ENCODE measurements around the gene OPCML.

OPCML gene

GRCh38 chr11:132712466-132712865 is 819.8 kb downstream of the OPCML start:
- H3K9me3 ChIP-seq, result no peaks in the 10 kb centered on the region
- no peak overlapping the region for H3K4me3 ChIP-seq (ENCODE audit: low read depth in 1 of 2, low read length in 1 of 2)
- no peaks in the 10 kb centered on the region for H3K36me3 ChIP-seq
- no peak for TF ChIP-seq CTCF (IDR thresholded peaks at IDR 0.05)
- no peak overlapping the region for H3K27ac ChIP-seq
- H3K27me3 ChIP-seq, result no peaks in the 10 kb centered on the region
- no peaks in the 10 kb centered on the region for H3K4me1 ChIP-seq (ENCODE audit: control insufficient read depth in 1 of 2, insufficient read depth in 1 of 2, low read depth in 1 of 2, low read length in 1 of 2)

- no peak for TF ChIP-seq CTCF (IDR thresholded peaks at IDR 0.05)
- Histone ChIP-seq H3K27me3 (no peaks in the 10 kb centered on the region), H3K9me3 (no peaks in the 10 kb centered on the region), H3K4me3 (ENCODE audit: low read depth in 1 of 2, low read length in 1 of 2) (no peak overlapping the region), H3K36me3 (no peaks in the 10 kb centered on the region), H3K27ac (no peak overlapping the region), H3K4me1 (ENCODE audit: control insufficient read depth in 1 of 2, insufficient read depth in 1 of 2, low read depth in 1 of 2, low read length in 1 of 2) (no peaks in the 10 kb centered on the region)
Observed at GRCh38 chr11:132704781-132705375, 827.4 kb downstream of the OPCML start.

GRCh38 chr11:132692891-132693290 is 839.4 kb downstream of the OPCML start:
- H3K36me3 ChIP-seq, result no peaks in the 10 kb centered on the region
- TF ChIP-seq CTCF (IDR thresholded peaks at IDR 0.05), result no peak
- no peaks in the 10 kb centered on the region for H3K9me3 ChIP-seq
- H3K4me1 ChIP-seq (ENCODE audit: control insufficient read depth in 1 of 2, insufficient read depth in 1 of 2, low read depth in 1 of 2, low read length in 1 of 2), result no peaks in the 10 kb centered on the region
- no peaks in the 10 kb centered on the region for H3K27me3 ChIP-seq
- H3K27ac ChIP-seq, result no peak overlapping the region
- H3K4me3 ChIP-seq (ENCODE audit: low read depth in 1 of 2, low read length in 1 of 2), result no peak overlapping the region

GRCh38 chr11:132691848-132692550 is 840.3 kb downstream of the OPCML start:
- Histone ChIP-seq H3K27me3 (no peaks in the 10 kb centered on the region), H3K9me3 (no peaks in the 10 kb centered on the region), H3K4me3 (ENCODE audit: low read depth in 1 of 2, low read length in 1 of 2) (no peak overlapping the region), H3K27ac (no peak overlapping the region), H3K4me1 (ENCODE audit: control insufficient read depth in 1 of 2, insufficient read depth in 1 of 2, low read depth in 1 of 2, low read length in 1 of 2) (no peaks in the 10 kb centered on the region), H3K36me3 (no peaks in the 10 kb centered on the region)
- no peak for TF ChIP-seq CTCF (IDR thresholded peaks at IDR 0.05)

- H3K27me3 ChIP-seq, result no peaks in the 10 kb centered on the region
- H3K9me3 ChIP-seq, result no peaks in the 10 kb centered on the region
- TF ChIP-seq CTCF (IDR thresholded peaks at IDR 0.05), result no peak
- H3K27ac ChIP-seq, result no peak overlapping the region
- H3K4me1 ChIP-seq (ENCODE audit: control insufficient read depth in 1 of 2, insufficient read depth in 1 of 2, low read depth in 1 of 2, low read length in 1 of 2), result peaks cover 0 to 18% of the 10 kb centered on the region in 2 experiments
- H3K36me3 ChIP-seq, result no peaks in the 10 kb centered on the region
- no peak overlapping the region for H3K4me3 ChIP-seq (ENCODE audit: low read depth in 1 of 2, low read length in 1 of 2)
Observed at GRCh38 chr11:132686886-132687285, 845.4 kb downstream of the OPCML start.
